Stimulated activated naive CD8-positive, alpha-beta T cell treated with anti-CD3 and anti-CD28 coated beads, Interleukin-15, Interleukin-2, amounts not matched to agents 100 ng/mL and 50 ng/mL, for 24 hours (primary cell): ENCODE data around the gene B3GALT5.
"Not testable (repeated sequence)": the region's sequence is repeated elsewhere in the genome, so short reads cannot be mapped to it uniquely, and the experiment has no call there.

Experiments
- H3K27ac Mint-ChIP-seq: one replicate; pipeline ENCODE4 v1.8.0; 2021; ENCODE audit warnings: mild to moderate bottlenecking, mixed read lengths
- H3K27me3 Mint-ChIP-seq: one replicate; pipeline ENCODE4 v1.8.0; 2021; ENCODE audit warnings: mixed read lengths
- H3K36me3 Mint-ChIP-seq: one replicate; pipeline ENCODE4 v1.8.0; 2021; ENCODE audit warnings: low read depth, mixed read lengths
- H3K4me1 Mint-ChIP-seq: one replicate; pipeline ENCODE4 v1.8.0; 2021; ENCODE audit warnings: low read depth, mixed read lengths
- H3K4me3 Mint-ChIP-seq: one replicate; pipeline ENCODE4 v1.8.0; 2021; ENCODE audit warnings: mild to moderate bottlenecking, mixed read lengths
- H3K9me3 Mint-ChIP-seq: one replicate; pipeline ENCODE4 v1.8.0; 2021; ENCODE audit warnings: mixed read lengths

The B3GALT5 gene, protein sequence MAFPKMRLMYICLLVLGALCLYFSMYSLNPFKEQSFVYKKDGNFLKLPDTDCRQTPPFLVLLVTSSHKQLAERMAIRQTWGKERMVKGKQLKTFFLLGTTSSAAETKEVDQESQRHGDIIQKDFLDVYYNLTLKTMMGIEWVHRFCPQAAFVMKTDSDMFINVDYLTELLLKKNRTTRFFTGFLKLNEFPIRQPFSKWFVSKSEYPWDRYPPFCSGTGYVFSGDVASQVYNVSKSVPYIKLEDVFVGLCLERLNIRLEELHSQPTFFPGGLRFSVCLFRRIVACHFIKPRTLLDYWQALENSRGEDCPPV

DNA sequence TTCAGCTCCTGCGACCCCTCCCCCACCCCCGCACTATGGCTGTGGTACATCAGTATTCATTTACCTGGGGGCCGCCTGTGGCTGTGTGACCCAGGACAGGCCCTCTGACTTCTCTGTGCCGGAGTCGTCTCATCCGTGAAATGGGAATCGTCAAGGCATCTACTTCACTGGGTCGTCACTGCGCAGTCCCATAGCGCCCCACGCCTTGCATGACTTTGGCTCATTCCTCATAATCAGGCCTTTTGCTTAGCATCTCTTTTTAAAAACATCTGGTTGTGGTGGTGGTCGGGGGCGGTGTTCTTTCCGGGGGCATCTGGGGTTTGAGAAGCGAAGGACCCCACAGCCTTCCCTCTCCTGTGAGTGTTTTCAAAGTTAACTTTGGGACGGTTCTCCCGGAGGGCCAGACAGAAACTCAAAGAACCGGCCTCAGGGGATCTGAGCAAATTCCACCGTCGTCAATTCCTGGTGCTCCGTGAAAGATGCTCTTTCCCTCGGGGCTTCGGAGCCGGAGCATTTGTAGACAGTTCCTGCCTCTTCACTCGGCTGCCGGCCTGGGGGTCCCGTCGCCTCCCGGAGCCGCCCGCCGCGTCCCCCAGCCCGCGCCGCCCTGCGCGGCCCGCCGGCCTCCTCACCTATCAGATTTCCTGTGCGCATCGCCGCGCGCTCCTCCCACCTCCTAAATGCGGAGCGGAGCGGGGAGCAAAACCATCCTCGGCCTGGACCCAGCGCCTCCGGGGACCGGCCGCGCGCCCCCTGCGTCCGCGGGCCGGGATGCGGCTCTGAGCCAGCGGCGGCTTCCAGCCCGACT is at the start of gene B3GALT5:
Gene B3GALT5 (plus strand): TSS at position 708 of the 808 bp plus-strand sequence. CDS start 47,620 bp downstream, outside the sequence.
- H3K27ac Mint-ChIP-seq, result no peak within 1 kb of the TSS
- H3K36me3 Mint-ChIP-seq, result no peaks in the 10 kb centered on the region
- no peak within 1 kb of the TSS for H3K4me3 Mint-ChIP-seq
- H3K9me3 Mint-ChIP-seq, result no peaks in the 10 kb centered on the region
- peaks cover 42% of the 10 kb centered on the region for H3K27me3 Mint-ChIP-seq
- H3K4me1 Mint-ChIP-seq, result no peaks in the 10 kb centered on the region

DNA sequence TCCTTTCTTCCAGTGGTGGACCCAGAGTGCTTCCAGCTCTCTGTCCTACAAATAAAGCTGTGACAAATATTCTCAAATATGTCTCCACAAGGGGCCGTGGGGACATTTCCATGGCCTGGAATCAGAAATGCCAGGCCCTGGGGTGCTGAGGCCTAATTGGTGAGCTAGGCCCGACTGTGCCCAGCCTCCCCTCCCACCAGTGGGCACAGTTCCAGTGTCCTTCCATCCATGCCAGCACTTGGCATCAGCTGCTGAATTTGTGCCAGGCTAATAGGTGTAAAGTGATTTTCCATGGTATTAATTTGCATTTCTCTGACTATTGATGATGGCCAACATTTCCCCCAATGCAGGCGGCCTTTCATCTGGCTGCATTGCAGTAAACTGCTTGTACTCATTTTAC is 48.5 kb upstream of the B3GALT5 start:
- no peaks in the 10 kb centered on the region for H3K9me3 Mint-ChIP-seq
- no peaks in the 10 kb centered on the region for H3K27me3 Mint-ChIP-seq
- H3K4me3 Mint-ChIP-seq, result no peak overlapping the region
- H3K27ac Mint-ChIP-seq, result no peak overlapping the region
- H3K36me3 Mint-ChIP-seq, result no peaks in the 10 kb centered on the region
- no peaks in the 10 kb centered on the region for H3K4me1 Mint-ChIP-seq

DNA sequence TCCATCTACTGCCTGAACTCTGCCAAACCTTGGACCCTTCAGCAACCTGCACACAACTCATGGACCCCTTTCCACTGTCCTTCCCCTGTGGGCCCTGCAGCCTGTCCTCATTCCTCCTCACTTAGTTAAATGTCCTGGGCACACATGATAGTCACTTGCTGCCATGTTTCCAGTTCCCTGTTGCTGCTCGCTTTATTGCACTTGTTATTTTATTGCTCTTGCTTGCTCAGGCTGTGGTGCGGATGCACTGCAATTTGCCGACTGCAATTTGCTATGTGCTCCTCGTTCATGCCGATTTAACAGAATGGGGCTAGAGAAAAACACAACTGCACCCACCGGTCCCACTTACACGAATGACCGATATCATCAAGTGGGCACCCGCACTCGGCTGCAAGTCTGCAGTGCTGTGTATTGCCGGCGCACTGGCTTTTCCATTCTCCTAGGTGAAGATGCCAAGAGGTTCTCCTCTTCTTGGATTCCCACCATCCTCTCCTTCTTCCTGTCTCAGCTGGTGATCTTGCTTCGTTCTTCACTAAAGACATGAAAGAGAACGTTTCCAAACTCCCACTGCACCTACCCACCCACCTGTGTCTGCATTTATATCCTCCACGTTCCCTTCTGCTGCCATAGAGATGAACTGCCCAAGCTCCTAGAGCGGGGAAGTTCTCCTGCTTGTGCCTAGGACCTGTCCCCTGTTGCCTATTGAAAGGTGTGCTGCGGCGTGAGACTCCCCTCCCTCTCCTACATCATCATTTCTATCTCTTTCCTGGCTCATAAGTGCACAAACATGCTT is 45.4 kb upstream of the B3GALT5 start:
- no peaks in the 10 kb centered on the region for H3K9me3 Mint-ChIP-seq
- H3K4me1 Mint-ChIP-seq, result no peaks in the 10 kb centered on the region
- no peak overlapping the region for H3K27ac Mint-ChIP-seq
- H3K4me3 Mint-ChIP-seq, result no peak overlapping the region
- H3K27me3 Mint-ChIP-seq, result peaks cover 3% of the 10 kb centered on the region
- H3K36me3 Mint-ChIP-seq, result no peaks in the 10 kb centered on the region

DNA sequence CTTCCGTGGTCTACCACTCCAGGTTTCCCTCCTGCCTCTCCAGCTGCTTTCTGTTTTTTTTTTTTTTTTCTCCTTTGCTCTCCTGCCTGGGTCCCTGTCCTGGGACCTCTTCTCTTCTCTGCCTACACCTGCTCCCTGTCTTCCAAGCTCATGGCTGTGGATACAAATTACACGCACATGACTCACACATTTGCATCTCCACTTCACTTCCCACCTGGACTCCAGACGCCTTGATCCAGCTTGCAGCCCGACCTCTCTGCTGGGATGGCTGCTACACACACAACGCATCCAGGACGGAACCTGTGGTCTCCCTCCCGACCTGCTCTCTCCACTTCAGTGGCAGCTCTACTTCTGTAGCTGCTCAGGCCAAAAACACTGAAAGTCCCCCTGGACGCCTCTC is 44.4 kb upstream of the B3GALT5 start:
- Mint-ChIP-seq H3K9me3 (no peaks in the 10 kb centered on the region), H3K4me1 (no peaks in the 10 kb centered on the region), H3K27ac (no peak overlapping the region), H3K4me3 (no peak overlapping the region), H3K27me3 (peaks cover 6% of the 10 kb centered on the region), H3K36me3 (no peaks in the 10 kb centered on the region)

DNA sequence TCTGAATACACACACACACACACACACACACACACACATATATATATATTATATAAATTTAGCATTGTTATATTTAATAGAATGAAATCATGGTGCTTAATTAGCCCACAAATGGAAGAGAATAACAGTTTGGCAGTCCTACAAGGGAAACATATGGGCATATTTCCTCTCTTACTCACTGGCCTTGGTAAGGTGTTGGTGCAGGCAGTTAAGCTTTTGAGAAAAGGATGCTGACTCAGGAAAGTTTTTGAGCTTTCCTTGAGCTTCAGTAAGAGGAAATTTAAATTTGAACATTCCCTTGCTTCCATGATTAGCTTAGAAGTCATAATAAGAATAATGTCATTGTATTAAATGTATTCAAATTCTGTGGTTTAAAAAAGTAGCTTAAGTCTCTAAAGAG is 37.0 kb upstream of the B3GALT5 start:
- Mint-ChIP-seq H3K36me3 (no peaks in the 10 kb centered on the region), H3K4me1 (no peaks in the 10 kb centered on the region), H3K27ac (no peak overlapping the region), H3K4me3 (no peak overlapping the region), H3K27me3 (peaks cover 16% of the 10 kb centered on the region), H3K9me3 (no peaks in the 10 kb centered on the region)

DNA sequence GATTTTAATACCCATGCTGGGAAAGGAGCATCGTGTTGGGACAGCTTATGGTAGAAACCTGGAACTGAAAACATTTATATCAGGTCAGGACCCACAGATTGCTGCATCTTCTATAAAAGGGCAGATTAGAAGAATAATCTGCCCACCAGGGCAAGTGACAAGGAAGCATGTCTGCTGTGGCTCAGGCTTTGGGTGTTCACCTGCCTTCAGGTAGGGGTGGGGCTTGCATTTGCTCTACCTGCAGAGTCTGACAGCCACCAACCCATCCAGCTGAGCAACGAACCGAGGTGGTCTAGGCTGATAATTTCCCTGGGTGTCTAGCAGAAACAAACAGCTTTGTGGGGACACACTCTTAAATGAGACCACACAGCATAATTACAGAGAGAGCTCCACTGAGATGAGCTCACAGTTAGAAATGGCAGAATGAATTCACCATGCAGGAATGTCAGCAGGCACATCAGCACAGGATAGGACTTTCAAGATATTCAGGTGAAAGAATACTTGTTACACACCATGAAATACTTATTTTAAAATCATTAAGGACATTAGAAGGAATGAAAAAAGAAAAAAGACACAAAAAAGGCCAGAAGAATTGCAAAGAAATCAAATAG is 36.1 kb upstream of the B3GALT5 start:
- Mint-ChIP-seq H3K9me3 (no peaks in the 10 kb centered on the region), H3K36me3 (no peaks in the 10 kb centered on the region), H3K4me1 (no peaks in the 10 kb centered on the region), H3K4me3 (no peak overlapping the region), H3K27me3 (peaks cover 15% of the 10 kb centered on the region), H3K27ac (no peak overlapping the region)

DNA sequence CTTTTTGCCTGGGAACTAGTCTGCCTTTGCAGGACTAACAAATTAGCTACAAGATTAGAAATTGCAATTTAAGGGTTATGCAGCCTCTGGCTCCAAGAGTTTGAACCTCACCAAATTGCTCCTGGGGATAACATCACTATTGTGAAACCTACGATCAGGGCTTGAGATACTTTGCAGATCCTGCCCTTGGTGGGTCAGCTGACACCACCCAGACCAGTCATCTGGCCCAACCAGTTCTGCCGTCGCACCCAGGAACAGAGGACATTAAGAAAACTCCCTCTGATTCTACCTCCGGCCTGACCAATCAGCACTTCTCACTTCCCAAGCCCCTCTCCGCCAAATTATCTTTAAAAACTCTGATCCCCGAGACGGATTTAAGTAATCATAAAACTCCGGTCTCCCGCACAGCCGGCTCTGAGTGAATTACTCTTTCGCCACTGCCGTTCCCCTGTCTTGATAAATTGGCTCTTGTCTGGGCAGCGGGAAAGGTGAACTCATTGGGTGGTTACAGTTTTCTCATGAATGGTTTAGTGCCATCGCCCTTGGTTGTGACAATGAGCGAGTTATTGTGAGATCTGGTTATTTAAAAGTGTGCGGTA is 32.9 kb upstream of the B3GALT5 start:
- Mint-ChIP-seq H3K4me3 (no peak overlapping the region), H3K36me3 (no peaks in the 10 kb centered on the region), H3K4me1 (no peaks in the 10 kb centered on the region), H3K27ac (no peak overlapping the region), H3K9me3 (no peaks in the 10 kb centered on the region), H3K27me3 (peaks cover 13% of the 10 kb centered on the region)

DNA sequence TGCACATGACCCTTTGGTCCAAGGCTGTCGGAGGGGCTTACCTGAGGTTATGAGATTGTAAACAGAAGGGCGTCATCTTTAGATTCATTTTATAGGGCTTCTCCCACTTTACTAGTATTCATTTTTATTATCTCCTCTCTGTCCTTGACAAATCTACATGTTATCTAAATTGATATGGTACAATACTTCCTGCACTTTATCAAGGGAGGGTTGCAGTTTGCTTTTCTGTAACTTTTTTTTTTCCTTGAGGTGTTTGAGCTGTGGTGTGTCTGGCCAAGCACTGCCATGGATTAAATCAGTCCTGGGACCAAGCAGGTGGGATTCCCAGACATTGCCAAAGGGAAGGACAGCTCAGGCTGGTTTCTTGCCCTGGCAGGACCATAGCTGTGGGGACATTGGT is 32.0 kb upstream of the B3GALT5 start:
- peaks cover 14% of the 10 kb centered on the region for H3K27me3 Mint-ChIP-seq
- no peaks in the 10 kb centered on the region for H3K9me3 Mint-ChIP-seq
- H3K27ac Mint-ChIP-seq, result no peak overlapping the region
- no peaks in the 10 kb centered on the region for H3K4me1 Mint-ChIP-seq
- no peak overlapping the region for H3K4me3 Mint-ChIP-seq
- no peaks in the 10 kb centered on the region for H3K36me3 Mint-ChIP-seq

DNA sequence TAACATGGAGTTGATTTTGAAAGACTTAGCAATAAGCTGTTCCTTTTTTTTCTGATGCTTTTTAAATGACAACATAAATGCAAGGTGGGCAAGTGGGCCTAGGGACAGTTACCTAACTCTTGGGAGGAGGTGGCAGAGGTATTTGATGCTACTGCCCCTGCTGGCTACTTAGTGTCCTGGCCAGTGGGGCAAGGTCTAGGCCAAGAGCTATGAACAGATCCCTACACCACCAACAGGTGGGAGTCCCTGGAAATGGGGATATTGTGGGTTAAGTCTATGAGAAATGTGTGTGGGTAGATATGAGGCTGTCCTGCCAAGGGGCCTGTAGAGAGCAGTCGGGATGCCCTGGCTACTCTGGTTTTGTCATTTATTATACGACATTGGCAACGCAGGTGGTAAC is 31.3 kb upstream of the B3GALT5 start:
- Mint-ChIP-seq H3K4me1 (no peaks in the 10 kb centered on the region), H3K4me3 (no peak overlapping the region), H3K27me3 (peaks cover 14% of the 10 kb centered on the region), H3K36me3 (no peaks in the 10 kb centered on the region), H3K27ac (no peak overlapping the region), H3K9me3 (no peaks in the 10 kb centered on the region)

DNA sequence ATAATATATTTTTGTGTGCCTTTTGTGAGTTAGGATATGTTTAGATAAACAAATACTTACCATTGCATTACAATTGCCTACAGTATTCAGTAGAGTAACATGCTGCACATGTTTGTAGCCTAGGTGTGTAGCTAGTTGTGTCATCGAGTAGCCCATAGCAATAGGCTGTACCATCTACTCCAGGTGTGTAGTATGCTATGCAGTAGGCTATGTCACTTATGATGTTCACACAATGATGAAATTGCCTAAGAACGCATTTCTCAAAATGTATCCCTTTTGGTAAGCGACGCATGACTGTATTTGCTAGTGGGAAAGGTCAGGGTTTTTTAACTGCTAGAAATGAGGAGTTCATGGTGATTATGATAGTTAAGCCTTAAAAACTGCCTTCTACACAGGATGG is 30.0 kb upstream of the B3GALT5 start:
- Mint-ChIP-seq H3K36me3 (no peaks in the 10 kb centered on the region), H3K9me3 (peaks cover 2% of the 10 kb centered on the region), H3K4me3 (no peak overlapping the region), H3K27me3 (peaks cover 15% of the 10 kb centered on the region), H3K4me1 (no peaks in the 10 kb centered on the region), H3K27ac (no peak overlapping the region)

DNA sequence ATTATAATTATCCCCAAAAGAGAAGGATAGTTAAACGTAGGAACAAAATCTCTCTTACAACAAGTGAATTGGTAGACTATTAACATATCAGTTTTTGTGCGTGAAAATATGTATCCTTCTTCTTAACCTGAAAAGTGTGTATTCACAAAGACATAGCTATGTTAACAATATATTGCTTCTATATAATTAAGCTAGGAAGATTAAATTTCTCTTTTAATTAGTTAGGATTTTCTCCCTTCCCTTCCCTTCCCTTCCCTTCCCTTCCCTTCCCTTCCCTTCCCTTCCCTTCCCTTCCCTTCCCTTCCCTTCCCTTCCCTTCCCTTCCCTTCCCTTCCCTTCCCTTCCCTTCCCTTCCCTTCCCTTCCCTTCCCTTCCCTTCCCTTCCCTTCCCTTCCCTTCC is 29.2 kb upstream of the B3GALT5 start:
- H3K4me1 Mint-ChIP-seq, H3K36me3 Mint-ChIP-seq, H3K4me3 Mint-ChIP-seq, H3K9me3 Mint-ChIP-seq, H3K27ac Mint-ChIP-seq: not testable (repeated sequence)
- H3K27me3 Mint-ChIP-seq, result peaks cover 18% of the 10 kb centered on the region

DNA sequence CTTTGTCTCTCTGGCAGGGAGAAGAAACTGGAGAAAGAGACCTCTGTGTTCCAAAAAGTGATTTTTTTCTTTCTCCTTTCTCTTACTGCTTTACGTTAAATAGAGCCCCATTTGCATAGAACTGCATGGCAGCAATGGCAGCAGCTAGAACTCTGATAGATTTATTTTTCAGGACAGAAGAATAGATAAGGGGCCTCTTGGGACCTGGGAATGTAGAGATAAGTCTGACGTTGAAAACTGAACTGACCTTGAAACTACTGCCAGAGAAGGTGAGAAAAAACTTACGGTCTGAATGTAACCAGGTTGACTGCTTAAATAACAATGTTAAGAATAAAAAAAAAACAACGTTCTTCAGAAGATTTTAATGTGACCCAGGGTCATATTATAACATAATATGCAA is 25.4 kb upstream of the B3GALT5 start:
- Mint-ChIP-seq H3K27ac (no peak overlapping the region), H3K36me3 (no peaks in the 10 kb centered on the region), H3K9me3 (peaks cover 8% of the 10 kb centered on the region), H3K4me3 (no peak overlapping the region), H3K27me3 (peaks cover 23% of the 10 kb centered on the region), H3K4me1 (no peaks in the 10 kb centered on the region)

DNA sequence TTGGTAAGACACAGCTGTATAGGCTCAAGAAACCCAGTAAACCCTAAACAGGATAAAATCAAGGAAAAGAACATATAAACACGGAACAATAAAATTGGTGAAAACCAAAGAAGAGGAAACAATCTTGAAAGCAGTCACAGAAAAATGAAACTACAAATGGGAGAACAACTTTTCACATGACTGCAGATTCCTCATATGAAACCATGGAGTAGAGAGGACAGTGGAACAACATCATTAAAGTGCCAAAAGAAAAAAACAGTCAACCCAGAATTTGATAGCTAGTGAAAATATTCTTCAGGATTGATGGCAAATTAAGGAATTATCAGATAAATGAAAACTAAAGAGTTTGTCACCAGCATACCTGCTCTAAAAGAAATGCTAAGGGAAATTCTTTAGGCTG is 23.9 kb upstream of the B3GALT5 start:
- Mint-ChIP-seq H3K36me3 (no peaks in the 10 kb centered on the region), H3K27me3 (peaks cover 19% of the 10 kb centered on the region), H3K4me3 (no peak overlapping the region), H3K27ac (no peak overlapping the region), H3K4me1 (no peaks in the 10 kb centered on the region), H3K9me3 (peaks cover 8% of the 10 kb centered on the region)

DNA sequence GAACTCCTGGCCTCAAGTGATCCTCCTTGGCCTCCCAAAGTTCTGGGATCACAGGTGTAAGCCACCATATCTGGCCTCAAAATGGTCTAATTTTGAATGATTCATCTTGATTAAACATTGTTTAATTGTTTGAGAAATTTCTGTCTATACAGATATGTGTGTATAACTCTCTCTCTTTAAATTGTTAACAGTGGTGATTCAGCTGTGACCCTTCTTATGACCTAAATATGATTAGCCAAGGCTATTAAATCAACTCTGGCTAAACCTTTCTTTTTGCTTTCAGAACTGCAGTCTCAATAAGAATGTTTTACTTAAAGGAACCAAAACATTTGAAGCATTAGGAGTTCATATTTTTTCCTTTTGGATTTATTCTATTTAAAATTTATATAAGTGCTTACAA is 19.2 kb upstream of the B3GALT5 start:
- Mint-ChIP-seq H3K36me3 (no peaks in the 10 kb centered on the region), H3K9me3 (peaks cover 4% of the 10 kb centered on the region), H3K4me1 (no peaks in the 10 kb centered on the region), H3K27ac (no peak overlapping the region), H3K4me3 (no peak overlapping the region), H3K27me3 (peaks cover 6% of the 10 kb centered on the region)
